Neuron (in vitro differentiated cells): ENCODE data around the gene KCND3.

Experiments
- H2AFZ ChIP-seq: one replicate; pipeline ENCODE4 v1.6.1; 2013; ENCODE audit warnings: low read depth, mild to moderate bottlenecking, inconsistent platforms, low read length, moderate library complexity
- H3K27me3 ChIP-seq: one replicate; pipeline ENCODE4 v1.6.1; 2013; ENCODE audit warnings: low read length; ENCODE audit not compliant: insufficient read depth
- H3K36me3 ChIP-seq: one replicate; pipeline ENCODE4 v1.6.1; 2013; ENCODE audit warnings: low read length; ENCODE audit not compliant: insufficient read depth
- H3K4me1 ChIP-seq: one replicate; pipeline ENCODE4 v1.6.1; 2013; ENCODE audit warnings: low read length; ENCODE audit not compliant: insufficient read depth
- H3K4me3 ChIP-seq: 2 replicates; pipeline ENCODE4 v1.5.1; 2013; ENCODE audit warnings: mild to moderate bottlenecking, low read length, moderate library complexity
- H3K9me3 ChIP-seq: one replicate; pipeline ENCODE4 v1.6.1; 2013; ENCODE audit warnings: low read length

Gene KCND3

DNA sequence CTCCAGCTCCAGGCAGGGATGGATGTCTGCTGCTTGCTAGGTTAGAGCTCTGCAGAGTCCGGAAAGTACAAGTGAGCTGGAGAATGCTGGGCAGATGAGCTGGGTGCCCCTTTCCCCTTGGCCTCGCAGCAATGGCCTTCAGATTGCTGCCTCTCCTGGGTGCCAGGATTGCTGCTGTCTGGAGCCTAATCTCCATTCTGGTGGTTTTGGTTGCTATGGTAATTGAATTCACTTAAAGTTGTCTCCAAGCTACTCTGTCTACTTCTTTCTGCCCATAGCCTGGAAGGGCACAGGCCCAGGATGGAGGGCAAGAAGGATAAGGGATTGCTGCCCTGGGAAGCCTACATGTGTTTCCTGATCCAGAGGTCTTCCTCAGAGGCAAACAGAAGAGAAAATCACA is 14.6 kb upstream of the KCND3 start:
- no peak overlapping the region for H3K4me3 ChIP-seq
- peaks cover 8% of the 10 kb centered on the region for H3K27me3 ChIP-seq
- H3K9me3 ChIP-seq, result no peaks in the 10 kb centered on the region
- no peaks in the 10 kb centered on the region for H3K36me3 ChIP-seq
- no peak overlapping the region for H2AFZ ChIP-seq
- no peaks in the 10 kb centered on the region for H3K4me1 ChIP-seq

DNA sequence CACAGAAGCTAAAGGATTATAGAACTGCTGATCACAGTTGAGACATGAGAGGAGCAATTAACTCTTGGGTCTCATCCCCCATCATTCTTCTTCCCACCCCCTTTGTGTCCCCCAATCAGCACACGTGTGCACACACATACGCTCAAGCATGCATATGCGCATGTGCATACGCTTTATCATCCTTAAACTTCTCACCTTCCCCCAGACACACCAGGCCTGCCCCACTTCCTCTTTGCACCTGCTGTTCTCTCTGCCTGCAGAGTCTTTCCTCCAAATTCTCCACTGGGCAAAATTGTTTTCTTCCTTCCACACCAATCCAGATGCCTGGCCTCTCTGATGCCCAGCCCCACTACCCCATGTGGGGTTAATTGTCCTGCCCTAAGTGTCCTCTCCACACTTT is 13.0 kb upstream of the KCND3 start:
- Histone ChIP-seq H2AFZ (no peak overlapping the region), H3K4me3 (no peak overlapping the region), H3K9me3 (no peaks in the 10 kb centered on the region), H3K4me1 (no peaks in the 10 kb centered on the region), H3K36me3 (no peaks in the 10 kb centered on the region), H3K27me3 (peaks cover 8% of the 10 kb centered on the region)

GRCh38 chr1:112001436-112001835 is 12.0 kb upstream of the KCND3 start:
- no peak overlapping the region for H3K4me3 ChIP-seq
- no peaks in the 10 kb centered on the region for H3K36me3 ChIP-seq
- H3K4me1 ChIP-seq, result no peaks in the 10 kb centered on the region
- H3K9me3 ChIP-seq, result no peaks in the 10 kb centered on the region
- H3K27me3 ChIP-seq, result peaks cover 8% of the 10 kb centered on the region
- no peak overlapping the region for H2AFZ ChIP-seq

DNA sequence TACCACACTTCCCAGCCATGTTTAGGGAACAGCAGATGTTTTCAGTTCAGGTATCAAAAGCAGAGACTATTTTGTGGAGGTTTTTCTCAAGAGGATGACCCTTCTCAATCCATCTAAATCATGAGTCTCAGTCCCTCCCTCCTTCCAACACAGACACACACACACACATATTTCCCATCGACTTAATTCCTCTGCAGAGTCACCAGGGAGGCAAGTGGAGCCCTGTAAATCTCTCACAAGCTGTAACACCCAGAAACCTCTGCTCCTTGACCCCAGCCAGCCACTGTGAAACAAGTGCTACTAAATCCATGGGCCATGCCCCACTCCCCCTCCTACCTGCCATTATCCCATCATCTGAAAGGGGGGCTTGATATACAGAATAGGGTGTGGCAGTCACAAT is 10.6 kb upstream of the KCND3 start:
- H3K4me1 ChIP-seq, result no peaks in the 10 kb centered on the region
- no peaks in the 10 kb centered on the region for H3K9me3 ChIP-seq
- peaks cover 12% of the 10 kb centered on the region for H3K27me3 ChIP-seq

GRCh38 chr1:111998332-111998731 is 8.9 kb upstream of the KCND3 start:
- Histone ChIP-seq H3K4me1 (no peaks in the 10 kb centered on the region), H3K27me3 (peaks cover 27% of the 10 kb centered on the region), H2AFZ (no peak overlapping the region), H3K36me3 (no peaks in the 10 kb centered on the region), H3K4me3 (no peak overlapping the region), H3K9me3 (no peaks in the 10 kb centered on the region)

More for the DNA sequence above, 10.6 kb upstream of the KCND3 start:
- Histone ChIP-seq H3K36me3 (no peaks in the 10 kb centered on the region), H3K4me3 (no peak overlapping the region), H2AFZ (no peak overlapping the region)

GRCh38 chr1:111992476-111992875 is 3.0 kb upstream of the KCND3 start:
- H3K36me3 ChIP-seq, result no peaks in the 10 kb centered on the region
- peaks cover 71% of the 10 kb centered on the region for H3K27me3 ChIP-seq

GRCh38 chr1:111990878-111991718 is 1.6 kb upstream of the KCND3 start:
- H3K9me3 ChIP-seq, result no peaks in the 10 kb centered on the region
- H3K36me3 ChIP-seq, result no peaks in the 10 kb centered on the region
- H3K4me1 ChIP-seq, result peaks cover 15% of the 10 kb centered on the region
- no peak overlapping the region for H2AFZ ChIP-seq
- peaks cover 84% of the 10 kb centered on the region for H3K27me3 ChIP-seq
- peak overlapping the region; percentile 44 for H3K4me3 ChIP-seq

More at GRCh38 chr1:111992476-111992875, 3.0 kb upstream of the KCND3 start:
- Histone ChIP-seq H3K9me3 (no peaks in the 10 kb centered on the region), H2AFZ (no peak overlapping the region), H3K4me3 (no peak overlapping the region), H3K4me1 (peaks cover 15% of the 10 kb centered on the region)

GRCh38 chr1:111990026-111990877 is 784 bp upstream of the KCND3 start:
- H3K27me3 ChIP-seq, result peaks cover 82% of the 10 kb centered on the region
- no peaks in the 10 kb centered on the region for H3K9me3 ChIP-seq
- no peaks in the 10 kb centered on the region for H3K36me3 ChIP-seq
- H3K4me3 ChIP-seq, result peak overlapping the region; percentile 44
- peaks cover 15% of the 10 kb centered on the region for H3K4me1 ChIP-seq
- H2AFZ ChIP-seq, result peak overlapping the region; percentile 38

DNA sequence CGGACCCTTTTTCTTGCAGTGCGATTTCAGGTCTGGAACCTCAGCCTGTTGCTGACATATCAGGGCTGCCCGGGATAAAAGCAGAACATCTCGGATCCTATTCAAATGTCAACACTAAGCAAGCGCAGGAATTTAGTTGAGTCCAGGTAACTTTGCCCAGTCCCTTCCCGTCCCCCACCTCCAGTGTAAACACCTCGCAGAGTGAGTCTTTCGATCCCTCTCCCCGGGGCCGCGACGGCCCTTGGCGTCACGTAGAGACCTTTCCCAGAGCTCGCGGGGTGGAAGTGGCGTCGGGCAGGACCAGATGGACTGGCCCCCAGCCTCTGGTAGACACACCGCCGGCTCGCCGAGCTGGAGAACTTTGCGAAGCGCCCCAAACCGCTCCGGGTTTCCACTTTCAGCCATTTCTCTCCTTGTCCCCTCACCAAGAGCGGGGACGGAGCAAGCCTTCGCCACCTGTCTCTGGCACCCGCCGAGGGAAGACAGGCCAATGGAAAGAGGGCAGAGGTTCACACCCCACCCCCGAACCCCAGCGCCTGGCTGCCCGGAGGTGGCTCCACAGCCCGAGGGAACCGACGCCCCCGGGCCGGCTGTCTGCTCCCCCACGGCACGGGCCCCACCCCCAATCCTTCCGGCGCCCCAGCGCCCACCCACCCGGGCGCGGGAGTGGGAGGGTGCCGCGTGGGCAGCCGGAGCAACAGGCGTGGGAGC is 570 bp downstream of the KCND3 start:
- H3K36me3 ChIP-seq, result no peaks in the 10 kb centered on the region
- no peak overlapping the region for H2AFZ ChIP-seq
- peaks cover 76% of the 10 kb centered on the region for H3K27me3 ChIP-seq

GRCh38 chr1:111988377-111988742 is 1.1 kb downstream of the KCND3 start:
- H3K4me3 ChIP-seq, result peak overlapping the region; percentile 44
- H3K36me3 ChIP-seq, result no peaks in the 10 kb centered on the region
- H3K27me3 ChIP-seq, result peaks cover 71% of the 10 kb centered on the region
- no peak overlapping the region for H2AFZ ChIP-seq
- no peaks in the 10 kb centered on the region for H3K9me3 ChIP-seq
- H3K4me1 ChIP-seq, result peaks cover 15% of the 10 kb centered on the region

More for the DNA sequence above, 570 bp downstream of the KCND3 start:
- peak overlapping the region; percentile 44 for H3K4me3 ChIP-seq
- H3K9me3 ChIP-seq, result no peaks in the 10 kb centered on the region
- peaks cover 15% of the 10 kb centered on the region for H3K4me1 ChIP-seq

- no peak overlapping the region for H3K4me3 ChIP-seq
- H3K27me3 ChIP-seq, result peaks cover 64% of the 10 kb centered on the region
Observed at GRCh38 chr1:111987502-111987901, 2.0 kb downstream of the KCND3 start.

GRCh38 chr1:111983500-111983899 is 6.0 kb downstream of the KCND3 start:
- peaks cover 7% of the 10 kb centered on the region for H3K9me3 ChIP-seq
- peaks cover 33% of the 10 kb centered on the region for H3K27me3 ChIP-seq
- no peaks in the 10 kb centered on the region for H3K4me1 ChIP-seq
- H2AFZ ChIP-seq, result no peak overlapping the region
- H3K4me3 ChIP-seq, result no peak overlapping the region
- H3K36me3 ChIP-seq, result no peaks in the 10 kb centered on the region

More at GRCh38 chr1:111987502-111987901, 2.0 kb downstream of the KCND3 start:
- H3K4me1 ChIP-seq, result peaks cover 15% of the 10 kb centered on the region
- no peak overlapping the region for H2AFZ ChIP-seq
- no peaks in the 10 kb centered on the region for H3K9me3 ChIP-seq
- H3K36me3 ChIP-seq, result no peaks in the 10 kb centered on the region

DNA sequence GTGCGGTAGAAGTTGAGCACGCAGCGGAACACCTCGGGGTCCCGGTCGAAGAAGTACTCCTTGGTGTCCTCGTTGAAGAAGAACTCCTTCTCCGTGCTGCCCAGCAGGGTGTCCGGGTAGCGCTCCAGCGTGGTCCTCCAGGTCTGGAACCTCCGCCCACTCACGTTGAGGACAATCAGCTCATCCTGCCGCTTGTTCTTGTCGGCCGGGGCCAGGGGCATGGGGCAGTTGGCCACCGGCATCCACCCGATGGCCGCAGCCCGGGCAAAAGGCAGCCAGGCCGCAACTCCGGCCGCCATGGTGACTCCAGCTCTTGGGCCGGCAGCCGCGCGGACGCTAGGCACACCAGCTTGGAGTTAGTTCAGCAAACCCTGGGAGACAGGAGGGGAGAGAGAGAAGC is 7.0 kb downstream of the KCND3 start:
- Histone ChIP-seq H3K9me3 (peaks cover 7% of the 10 kb centered on the region), H3K36me3 (no peaks in the 10 kb centered on the region), H3K4me1 (no peaks in the 10 kb centered on the region), H3K27me3 (peaks cover 22% of the 10 kb centered on the region), H2AFZ (no peak overlapping the region), H3K4me3 (no peak overlapping the region)
